Measurements from ENCODE around the gene PAIP1.

PAIP1 gene

DNA sequence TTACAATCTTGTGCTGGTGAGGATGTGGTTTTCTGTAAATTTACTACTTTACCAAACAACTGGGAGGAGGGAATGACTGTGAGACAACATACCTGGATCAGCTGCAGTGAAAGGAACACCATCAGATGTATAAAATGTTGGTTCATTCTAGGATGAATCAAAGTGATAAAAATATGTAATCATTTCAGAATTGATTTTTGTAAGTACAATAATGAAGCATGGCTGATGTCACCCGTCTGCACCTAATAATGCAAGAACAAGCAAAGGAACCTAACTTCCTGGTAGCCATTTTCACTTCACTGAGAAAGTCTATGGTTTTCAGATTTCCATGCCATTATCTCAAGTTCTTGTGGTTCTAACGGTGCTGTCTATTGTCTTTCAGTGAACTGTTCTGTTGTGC is 23.2 kb downstream of the PAIP1 start:
- H4K8ac ChIP-seq (ENCODE audit: low read depth, low read length): no peak overlapping the region
- no peak overlapping the region for H2BK5ac ChIP-seq (ENCODE audit: low read length)
- H3K4ac ChIP-seq (ENCODE audit: low read length): no peak overlapping the region
- H3K4me3 ChIP-seq (ENCODE audit: low read length in 2 of 2): no peak overlapping the region
- no peak overlapping the region for H3K18ac ChIP-seq (ENCODE audit: low read length)
- WGBS, 2 donors (ENCODE audit: extremely low coverage in 2 of 2, insufficient read length in 2 of 2, insufficient replicate concordance in 1 of 2): no CpG with 5 or more reads among the region's 2 CpGs
- no peaks in the 10 kb centered on the region for H3K4me1 ChIP-seq (ENCODE audit: control insufficient read depth in 2 of 2, insufficient read depth in 1 of 2, low read depth in 1 of 2, low read length in 2 of 2)
- no peak overlapping the region for H3K4me2 ChIP-seq (ENCODE audit: insufficient read depth, low read length, poor library complexity, severe bottlenecking)
- H3K14ac ChIP-seq (ENCODE audit: low read length): no peak overlapping the region
- H2BK15ac ChIP-seq (ENCODE audit: low read length): no peak overlapping the region
- no peak overlapping the region for H2BK12ac ChIP-seq (ENCODE audit: low read length)
- H2BK120ac ChIP-seq (ENCODE audit: low read depth, low read length): no peak overlapping the region
- H3K27ac ChIP-seq (replicated peaks; ENCODE audit: low read length): no peak overlapping the region
- no peak overlapping the region for H4K91ac ChIP-seq (ENCODE audit: low read depth, low read length, poor library complexity)
- no peak overlapping the region for H3K23ac ChIP-seq (ENCODE audit: low read depth, low read length, poor library complexity)
- no peaks in the 10 kb centered on the region for H3K9me3 ChIP-seq (replicated peaks in 1 of 2; ENCODE audit: control insufficient read depth in 2 of 2, insufficient read depth in 1 of 2, low read depth in 1 of 2, low read length in 2 of 2)
- H2AK5ac ChIP-seq (ENCODE audit: low read depth, low read length): no peak overlapping the region
- H2AFZ ChIP-seq (ENCODE audit: low read length): no peak overlapping the region
- no peak overlapping the region for H3K9ac ChIP-seq (ENCODE audit: low read depth, low read length, poor library complexity)
- no peak for DNase-seq (ENCODE audit: low spot score)
- H3K79me1 ChIP-seq (ENCODE audit: low read depth, low read length): no peaks in the 10 kb centered on the region
- no peaks in the 10 kb centered on the region for H3K27me3 ChIP-seq (ENCODE audit: control insufficient read depth in 3 of 3, insufficient read depth in 3 of 3, low read depth in 1 of 3, low read length in 3 of 3)
- H3K36me3 ChIP-seq (replicated peaks in 1 of 2; ENCODE audit: control insufficient read depth in 2 of 2, insufficient read depth in 2 of 2, low read length in 2 of 2): peaks cover 21 to 100% of the 10 kb centered on the region in 2 donors

DNA sequence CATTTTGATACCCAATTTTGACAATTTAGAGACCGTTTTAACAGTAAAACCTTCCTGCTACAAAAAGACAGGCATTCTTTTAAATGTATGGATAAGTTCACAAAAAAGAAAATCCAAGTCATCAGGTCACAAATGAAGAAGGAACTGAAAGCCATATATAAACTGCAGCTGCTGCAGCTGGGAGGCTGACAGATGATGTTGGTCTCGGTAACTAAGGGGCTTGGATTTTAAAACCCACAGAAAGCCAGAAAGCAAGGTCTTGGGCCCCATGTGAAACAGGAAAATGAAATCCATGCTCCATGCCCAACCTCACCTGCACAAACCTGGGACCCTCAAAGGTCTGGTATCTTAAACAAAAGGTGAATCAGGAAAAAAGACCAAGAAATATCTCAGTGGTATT is 26.2 kb downstream of the PAIP1 start:
- no peak overlapping the region for H4K8ac ChIP-seq (ENCODE audit: low read depth, low read length)
- no peaks in the 10 kb centered on the region for H3K27me3 ChIP-seq (ENCODE audit: control insufficient read depth in 3 of 3, insufficient read depth in 3 of 3, low read depth in 1 of 3, low read length in 3 of 3)
- H3K4ac ChIP-seq (ENCODE audit: low read length): no peak overlapping the region
- H3K36me3 ChIP-seq (replicated peaks in 1 of 2; ENCODE audit: control insufficient read depth in 2 of 2, insufficient read depth in 2 of 2, low read length in 2 of 2): peaks cover 21 to 97% of the 10 kb centered on the region in 2 donors
- no peak overlapping the region for H2AFZ ChIP-seq (ENCODE audit: low read length)
- no peak for DNase-seq (ENCODE audit: low spot score)
- H4K91ac ChIP-seq (ENCODE audit: low read depth, low read length, poor library complexity): no peak overlapping the region
- no peaks in the 10 kb centered on the region for H3K79me1 ChIP-seq (ENCODE audit: low read depth, low read length)
- no peak overlapping the region for H3K4me3 ChIP-seq (ENCODE audit: low read length in 2 of 2)
- no peak overlapping the region for H3K18ac ChIP-seq (ENCODE audit: low read length)
- H3K4me1 ChIP-seq (ENCODE audit: control insufficient read depth in 2 of 2, insufficient read depth in 1 of 2, low read depth in 1 of 2, low read length in 2 of 2): no peaks in the 10 kb centered on the region
- no peaks in the 10 kb centered on the region for H3K9me3 ChIP-seq (replicated peaks in 1 of 2; ENCODE audit: control insufficient read depth in 2 of 2, insufficient read depth in 1 of 2, low read depth in 1 of 2, low read length in 2 of 2)
- H3K9ac ChIP-seq (ENCODE audit: low read depth, low read length, poor library complexity): no peak overlapping the region
- H3K14ac ChIP-seq (ENCODE audit: low read length): no peak overlapping the region
- no peak overlapping the region for H2BK15ac ChIP-seq (ENCODE audit: low read length)
- no peak overlapping the region for H3K27ac ChIP-seq (replicated peaks; ENCODE audit: low read length)
- no peak overlapping the region for H3K23ac ChIP-seq (ENCODE audit: low read depth, low read length, poor library complexity)
- H2BK12ac ChIP-seq (ENCODE audit: low read length): no peak overlapping the region
- H2AK5ac ChIP-seq (ENCODE audit: low read depth, low read length): no peak overlapping the region
- no peak overlapping the region for H2BK5ac ChIP-seq (ENCODE audit: low read length)
- no peak overlapping the region for H2BK120ac ChIP-seq (ENCODE audit: low read depth, low read length)
- WGBS, 2 donors (ENCODE audit: extremely low coverage in 2 of 2, insufficient read length in 2 of 2, insufficient replicate concordance in 1 of 2): no CpG with 5 or more reads among the region's 2 CpGs
- H3K4me2 ChIP-seq (ENCODE audit: insufficient read depth, low read length, poor library complexity, severe bottlenecking): no peak overlapping the region

DNA sequence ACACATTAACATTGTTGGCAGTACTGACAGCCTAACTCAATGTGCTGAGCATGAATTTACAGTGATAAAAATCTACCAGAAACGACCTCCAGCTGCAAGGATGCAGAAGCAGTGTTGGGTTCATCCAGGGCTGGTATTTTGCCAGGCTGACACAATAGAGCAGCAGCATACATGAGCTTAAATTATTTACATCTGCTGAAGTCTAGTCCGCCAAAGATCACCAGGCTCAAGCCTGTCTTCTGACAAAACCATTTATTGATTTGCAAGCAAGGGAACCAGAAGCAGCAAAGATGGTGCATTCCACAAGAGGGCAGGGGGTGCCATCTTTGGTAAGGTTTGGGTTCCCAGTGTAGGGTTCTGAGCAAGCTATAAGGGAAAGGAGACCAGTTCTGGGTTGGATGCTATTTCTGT is 33.2 kb downstream of the PAIP1 start:
- no CpG with 5 or more reads among the region's 2 CpGs for WGBS, 2 donors (ENCODE audit: extremely low coverage in 2 of 2, insufficient read length in 2 of 2, insufficient replicate concordance in 1 of 2)
- Histone ChIP-seq H3K4me2 (ENCODE audit: insufficient read depth, low read length, poor library complexity, severe bottlenecking) (no peak overlapping the region), H3K4ac (ENCODE audit: low read length) (no peak overlapping the region), H2BK15ac (ENCODE audit: low read length) (no peak overlapping the region), H3K9ac (ENCODE audit: low read depth, low read length, poor library complexity) (no peak overlapping the region), H3K23ac (ENCODE audit: low read depth, low read length, poor library complexity) (no peak overlapping the region), H2BK120ac (ENCODE audit: low read depth, low read length) (no peak overlapping the region), H3K79me1 (ENCODE audit: low read depth, low read length) (no peaks in the 10 kb centered on the region), H3K9me3 (replicated peaks in 1 of 2; ENCODE audit: control insufficient read depth in 2 of 2, insufficient read depth in 1 of 2, low read depth in 1 of 2, low read length in 2 of 2) (peaks cover 0 to 2% of the 10 kb centered on the region in 2 donors), H2AK5ac (ENCODE audit: low read depth, low read length) (no peak overlapping the region), H3K14ac (ENCODE audit: low read length) (no peak overlapping the region), H2AFZ (ENCODE audit: low read length) (no peak overlapping the region), H3K36me3 (replicated peaks in 1 of 2; ENCODE audit: control insufficient read depth in 2 of 2, insufficient read depth in 2 of 2, low read length in 2 of 2) (peaks cover 15 to 54% of the 10 kb centered on the region in 2 donors), H3K4me3 (ENCODE audit: low read length in 2 of 2) (no peak overlapping the region), H3K27ac (replicated peaks; ENCODE audit: low read length) (peak overlapping the region; percentile 29), H2BK5ac (ENCODE audit: low read length) (no peak overlapping the region), H3K18ac (ENCODE audit: low read length) (no peak overlapping the region), H3K4me1 (ENCODE audit: control insufficient read depth in 2 of 2, insufficient read depth in 1 of 2, low read depth in 1 of 2, low read length in 2 of 2) (no peaks in the 10 kb centered on the region), H4K8ac (ENCODE audit: low read depth, low read length) (no peak overlapping the region), H2BK12ac (ENCODE audit: low read length) (no peak overlapping the region), H3K27me3 (ENCODE audit: control insufficient read depth in 3 of 3, insufficient read depth in 3 of 3, low read depth in 1 of 3, low read length in 3 of 3) (no peaks in the 10 kb centered on the region), H4K91ac (ENCODE audit: low read depth, low read length, poor library complexity) (no peak overlapping the region)
- DNase-seq (ENCODE audit: low spot score): no peak

DNA sequence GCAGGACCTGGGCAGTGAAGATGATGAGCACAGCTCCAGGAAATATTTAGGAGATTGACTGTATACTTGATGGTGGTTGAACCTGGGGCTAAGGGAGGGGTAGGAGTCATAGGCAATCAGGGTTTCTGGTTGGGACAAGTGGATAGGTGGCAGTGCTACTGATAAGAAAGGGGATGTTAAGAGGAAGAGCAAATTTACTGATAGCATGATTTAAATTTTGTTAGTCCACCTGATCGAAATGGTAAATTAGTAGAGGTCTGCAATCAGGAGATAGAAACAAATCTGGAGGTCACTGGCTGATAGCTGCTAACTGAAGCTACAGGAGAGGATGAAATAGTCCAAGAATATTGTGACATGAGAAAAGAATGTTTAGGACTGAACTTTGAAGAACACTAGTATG is 36.3 kb downstream of the PAIP1 start:
- H3K36me3 ChIP-seq (replicated peaks in 1 of 2; ENCODE audit: control insufficient read depth in 2 of 2, insufficient read depth in 2 of 2, low read length in 2 of 2): peaks cover 12 to 27% of the 10 kb centered on the region in 2 donors
- no peak overlapping the region for H3K4me3 ChIP-seq (ENCODE audit: low read length in 2 of 2)
- no peak overlapping the region for H3K14ac ChIP-seq (ENCODE audit: low read length)
- H2AFZ ChIP-seq (ENCODE audit: low read length): no peak overlapping the region
- H4K91ac ChIP-seq (ENCODE audit: low read depth, low read length, poor library complexity): no peak overlapping the region
- H3K18ac ChIP-seq (ENCODE audit: low read length): no peak overlapping the region
- H3K27me3 ChIP-seq (ENCODE audit: control insufficient read depth in 3 of 3, insufficient read depth in 3 of 3, low read depth in 1 of 3, low read length in 3 of 3): no peaks in the 10 kb centered on the region
- no peak overlapping the region for H3K4ac ChIP-seq (ENCODE audit: low read length)
- no peak overlapping the region for H2BK12ac ChIP-seq (ENCODE audit: low read length)
- no peaks in the 10 kb centered on the region for H3K79me1 ChIP-seq (ENCODE audit: low read depth, low read length)
- H3K4me2 ChIP-seq (ENCODE audit: insufficient read depth, low read length, poor library complexity, severe bottlenecking): no peak overlapping the region
- no peak overlapping the region for H2BK120ac ChIP-seq (ENCODE audit: low read depth, low read length)
- no peak overlapping the region for H2BK15ac ChIP-seq (ENCODE audit: low read length)
- DNase-seq (ENCODE audit: low spot score): no peak
- H3K9me3 ChIP-seq (replicated peaks in 1 of 2; ENCODE audit: control insufficient read depth in 2 of 2, insufficient read depth in 1 of 2, low read depth in 1 of 2, low read length in 2 of 2): peaks cover 0 to 2% of the 10 kb centered on the region in 2 donors
- H2BK5ac ChIP-seq (ENCODE audit: low read length): no peak overlapping the region
- no peak overlapping the region for H4K8ac ChIP-seq (ENCODE audit: low read depth, low read length)
- no peak overlapping the region for H3K23ac ChIP-seq (ENCODE audit: low read depth, low read length, poor library complexity)
- no peak overlapping the region for H3K27ac ChIP-seq (replicated peaks; ENCODE audit: low read length)
- no peak overlapping the region for H2AK5ac ChIP-seq (ENCODE audit: low read depth, low read length)
- WGBS, 2 donors (ENCODE audit: extremely low coverage in 2 of 2, insufficient read length in 2 of 2, insufficient replicate concordance in 1 of 2): no CpG with 5 or more reads among the region's 1 CpG
- H3K9ac ChIP-seq (ENCODE audit: low read depth, low read length, poor library complexity): no peak overlapping the region
- H3K4me1 ChIP-seq (ENCODE audit: control insufficient read depth in 2 of 2, insufficient read depth in 1 of 2, low read depth in 1 of 2, low read length in 2 of 2): no peaks in the 10 kb centered on the region

All from neuronal stem cell (in vitro differentiated cells).